Measurements from ENCODE around the gene TCF7L1. TPM values are rescaled to one million over a fixed set of nuclear protein-coding genes. Genes with fewer than 3 reads are reported as not detected.

The TCF7L1 gene
- total and polyA plus RNA-seq, 2 donors (not counting 3 experiments of a cell fraction or from before 2014, with no cell fraction given), result 9.6 to 17.4 TPM

GRCh38 chr2:85334928-85335327 lies 201.7 kb downstream of the TCF7L1 start:
- peaks cover 9% of the 10 kb centered on the region in 2 experiments for H3K27me3 ChIP-seq (ENCODE audit: control insufficient read depth in 2 of 2, insufficient read depth in 2 of 2, low read length in 2 of 2)
- BruUV-seq (replicated peaks), result no TSS peak
- dilution Hi-C loops (cut with MboI; ENCODE audit: extremely low pct_ligation_motif_present, low sequenced_read_pairs) (no loop called here), intact Hi-C loops (cut with micrococcal nuclease) (no loop called here)
- no peaks in the 10 kb centered on the region for H4K20me1 ChIP-seq (replicated peaks; ENCODE audit: control insufficient read depth, extremely low read depth, insufficient read depth, low read length)
- no peak for DNase-seq (ENCODE audit: low read depth, low spot score)
- H3K4me3 ChIP-seq (replicated peaks in 1 of 3; ENCODE audit: insufficient read depth in 1 of 3, low read depth in 1 of 3, low read length in 3 of 3), result no peak overlapping the region
- no peak overlapping the region for H2AFZ ChIP-seq (ENCODE audit: low read depth, low read length)
- ChIA-PET CTCF (interaction anchor here (1.6 kb wide), 1 partner anchor 8 kb away, joined by 5 read pairs; the partner anchor contains the start of gene TGOLN2), POLR2A (no interaction called here)
- H3K4me2 ChIP-seq (ENCODE audit: insufficient read depth, low read length), result no peak overlapping the region
- no peak overlapping the region for H3K9ac ChIP-seq (replicated peaks; ENCODE audit: extremely low read depth, insufficient read depth, low read length)
- H3K9me1 ChIP-seq (replicated peaks; ENCODE audit: control insufficient read depth, extremely low read depth, insufficient read depth, low read length), result peaks cover 2% of the 10 kb centered on the region
- H3K27ac ChIP-seq (ENCODE audit: insufficient read depth, low read depth, low read length), result no peak overlapping the region
- no peaks in the 10 kb centered on the region for H3K4me1 ChIP-seq (ENCODE audit: control insufficient read depth, extremely low read depth, insufficient read depth, low read length)
- H3K36me3 ChIP-seq (ENCODE audit: control insufficient read depth in 2 of 2, extremely low read depth in 1 of 2, insufficient read depth in 2 of 2, low read length in 2 of 2), result no peaks in the 10 kb centered on the region
- no peaks in the 10 kb centered on the region for H3K9me3 ChIP-seq (replicated peaks; ENCODE audit: control insufficient read depth, insufficient read depth, low read length)
- TF ChIP-seq, protein P1, sequence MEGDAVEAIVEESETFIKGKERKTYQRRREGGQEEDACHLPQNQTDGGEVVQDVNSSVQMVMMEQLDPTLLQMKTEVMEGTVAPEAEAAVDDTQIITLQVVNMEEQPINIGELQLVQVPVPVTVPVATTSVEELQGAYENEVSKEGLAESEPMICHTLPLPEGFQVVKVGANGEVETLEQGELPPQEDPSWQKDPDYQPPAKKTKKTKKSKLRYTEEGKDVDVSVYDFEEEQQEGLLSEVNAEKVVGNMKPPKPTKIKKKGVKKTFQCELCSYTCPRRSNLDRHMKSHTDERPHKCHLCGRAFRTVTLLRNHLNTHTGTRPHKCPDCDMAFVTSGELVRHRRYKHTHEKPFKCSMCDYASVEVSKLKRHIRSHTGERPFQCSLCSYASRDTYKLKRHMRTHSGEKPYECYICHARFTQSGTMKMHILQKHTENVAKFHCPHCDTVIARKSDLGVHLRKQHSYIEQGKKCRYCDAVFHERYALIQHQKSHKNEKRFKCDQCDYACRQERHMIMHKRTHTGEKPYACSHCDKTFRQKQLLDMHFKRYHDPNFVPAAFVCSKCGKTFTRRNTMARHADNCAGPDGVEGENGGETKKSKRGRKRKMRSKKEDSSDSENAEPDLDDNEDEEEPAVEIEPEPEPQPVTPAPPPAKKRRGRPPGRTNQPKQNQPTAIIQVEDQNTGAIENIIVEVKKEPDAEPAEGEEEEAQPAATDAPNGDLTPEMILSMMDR (IDR thresholded peaks at IDR 0.05; ENCODE audit: extremely low read depth in 1 of 2, insufficient read depth in 1 of 2, low read depth in 1 of 2, low read length in 2 of 2), result no peak
- TF ChIP-seq EZH2 (IDR thresholded peaks at IDR 0.05; ENCODE audit: borderline replicate concordance, low read depth, low read length, severe bottlenecking) (no peak), MYC (IDR thresholded peaks at IDR 0.05; ENCODE audit: low read depth, low read length) (no peak), POLR2A (IDR thresholded peaks at IDR 0.05; ENCODE audit: low read depth, low read length) (no peak)
- no peaks in the 10 kb centered on the region for H3K79me2 ChIP-seq (ENCODE audit: control insufficient read depth, insufficient read depth, low read length)
- FAIRE-seq, result no peak

- no peak overlapping the region for H3K9ac ChIP-seq (replicated peaks; ENCODE audit: extremely low read depth, insufficient read depth, low read length)
- H3K9me3 ChIP-seq (replicated peaks; ENCODE audit: control insufficient read depth, insufficient read depth, low read length), result no peaks in the 10 kb centered on the region
- H3K9me1 ChIP-seq (replicated peaks; ENCODE audit: control insufficient read depth, extremely low read depth, insufficient read depth, low read length), result peaks cover 2% of the 10 kb centered on the region
- ChIA-PET CTCF (no interaction called here), POLR2A (interaction anchor here (0.6 kb wide), 1 partner anchor 251 kb away, joined by 3 read pairs; no protein-coding TSS in a partner anchor)
- FAIRE-seq, result no peak
- TF ChIP-seq, protein P1 (IDR thresholded peaks at IDR 0.05; ENCODE audit: extremely low read depth in 1 of 2, insufficient read depth in 1 of 2, low read depth in 1 of 2, low read length in 2 of 2), result no peak
- peaks cover 9% of the 10 kb centered on the region in 2 experiments for H3K27me3 ChIP-seq (ENCODE audit: control insufficient read depth in 2 of 2, insufficient read depth in 2 of 2, low read length in 2 of 2)
- H3K4me2 ChIP-seq (ENCODE audit: insufficient read depth, low read length), result no peak overlapping the region
- H3K4me3 ChIP-seq (replicated peaks in 1 of 3; ENCODE audit: insufficient read depth in 1 of 3, low read depth in 1 of 3, low read length in 3 of 3), result no peak overlapping the region
- dilution Hi-C loops (cut with MboI; ENCODE audit: extremely low pct_ligation_motif_present, low sequenced_read_pairs) (no loop called here), intact Hi-C loops (cut with micrococcal nuclease) (no loop called here)
- H3K36me3 ChIP-seq (ENCODE audit: control insufficient read depth in 2 of 2, extremely low read depth in 1 of 2, insufficient read depth in 2 of 2, low read length in 2 of 2), result peaks cover 2 to 4% of the 10 kb centered on the region in 2 experiments
- BruUV-seq (replicated peaks), result no TSS peak
- H3K4me1 ChIP-seq (ENCODE audit: control insufficient read depth, extremely low read depth, insufficient read depth, low read length), result no peaks in the 10 kb centered on the region
- no peaks in the 10 kb centered on the region for H3K79me2 ChIP-seq (ENCODE audit: control insufficient read depth, insufficient read depth, low read length)
- H2AFZ ChIP-seq (ENCODE audit: low read depth, low read length), result no peak overlapping the region
- H3K27ac ChIP-seq (ENCODE audit: insufficient read depth, low read depth, low read length), result no peak overlapping the region
- no peak for DNase-seq (ENCODE audit: low read depth, low spot score)
- H4K20me1 ChIP-seq (replicated peaks; ENCODE audit: control insufficient read depth, extremely low read depth, insufficient read depth, low read length), result no peaks in the 10 kb centered on the region
These were observed 207.1 kb downstream of the TCF7L1 start for GRCh38 chr2:85340034-85340892.

Data from endothelial cell of umbilical vein (primary cell).